Upper lobe of left lung (tissue), 6 donors: ENCODE results near the gene WDR31. TPM values are rescaled to one million over a fixed set of nuclear protein-coding genes. Genes with fewer than 3 reads are reported as not detected.

Experiments
- ATAC-seq, 2 donors: fragments of 200-7000 bp; cut with Tn5 transposase; one replicate each; pipeline ENCODE4 v1.9.1; 2022; ENCODE audit warnings: mild to moderate bottlenecking in 2 of 2, moderate library complexity in 2 of 2; ENCODE audit not compliant: low FRiP score in 2 of 2
- DNase-seq, 2 donors: peaks; one replicate each; pipeline ENCODE4 v3.0.0-alpha.2; 2019 to 2020
- H3K27ac ChIP-seq, 4 donors: fragments of 200-600 bp; sonication (generic); one replicate each; pipeline ENCODE4 v1.5.1; 2016 to 2019
- H3K27me3 ChIP-seq, 4 donors: fragments of 200-600 bp; sonication (generic); one replicate each; pipeline ENCODE4 v1.5.1; 2017 to 2019
- H3K36me3 ChIP-seq, 4 donors: fragments of 200-600 bp; sonication (generic); one replicate each; pipeline ENCODE4 v1.5.1; 2016 to 2019
- H3K4me1 ChIP-seq, 4 donors: fragments of 200-600 bp; sonication (generic); one replicate each; pipeline ENCODE4 v1.5.1; 2018 to 2019
- H3K4me3 ChIP-seq, 4 donors: fragments of 200-600 bp; sonication (generic); one replicate each; pipeline ENCODE4 v1.5.1; 2017 to 2019; ENCODE audit warnings: mild to moderate bottlenecking in 2 of 4, moderate library complexity in 1 of 4
- H3K9me3 ChIP-seq, 4 donors: fragments of 200-600 bp; sonication (generic); one replicate each; pipeline ENCODE4 v1.5.1; 2018 to 2019
- CTCF ChIP-seq, 6 experiments: fragments of 450-650 bp in 4 of 6; fragments of 200-600 bp in 2 of 6; sonication (generic) in 2 of 6; IDR thresholded peaks; one replicate each; pipeline ENCODE4 v1.5.1; 2016 to 2019; ENCODE audit warnings: antibody characterized with exemption in 6 of 6
- EP300 ChIP-seq, 4 donors: sonication (generic); formaldehyde crosslinking; IDR thresholded peaks; one replicate each; pipeline ENCODE4 v1.5.1; 2017; ENCODE audit warnings: antibody characterized with exemption in 4 of 4, control low read depth in 2 of 4
- POLR2A ChIP-seq, 4 donors: fragments of 450-650 bp; IDR thresholded peaks; one replicate each; pipeline ENCODE4 v1.5.1; 2016 to 2017; ENCODE audit warnings: antibody characterized with exemption in 4 of 4, mild to moderate bottlenecking in 2 of 4
- POLR2AphosphoS5 ChIP-seq, 2 donors: sonication (generic); formaldehyde crosslinking; IDR thresholded peaks; one replicate each; pipeline ENCODE4 v1.5.1; 2017; ENCODE audit warnings: antibody characterized with exemption in 2 of 2
- WGBS, 2 donors: methylation state at CpG; one replicate each; pipeline ENCODE4 v1.1.5; 2017 to 2018; 5-methylcytosine and 5-hydroxymethylcytosine counted together
- total RNA-seq, 6 donors: library from RNA; depleted of rRNA in 4 of 6; stranded (reverse); fragments of >200 nt in 4 of 6; gene quantifications; one replicate each; pipeline versions ENCODE4 v1.1.0 to v1.2.1, GENCODE V29; 2016 to 2021
- donor health status: DM: no; HTN: no; CAD: no; lungs with moderate emphysema.
- donor health status: DM: no; HTN: yes; CAD: no; lungs with severe emphysema.

Gene WDR31
- total RNA-seq, 6 donors from 2014 or later, result 2.0 to 5.2 (median 3.1) TPM

DNA sequence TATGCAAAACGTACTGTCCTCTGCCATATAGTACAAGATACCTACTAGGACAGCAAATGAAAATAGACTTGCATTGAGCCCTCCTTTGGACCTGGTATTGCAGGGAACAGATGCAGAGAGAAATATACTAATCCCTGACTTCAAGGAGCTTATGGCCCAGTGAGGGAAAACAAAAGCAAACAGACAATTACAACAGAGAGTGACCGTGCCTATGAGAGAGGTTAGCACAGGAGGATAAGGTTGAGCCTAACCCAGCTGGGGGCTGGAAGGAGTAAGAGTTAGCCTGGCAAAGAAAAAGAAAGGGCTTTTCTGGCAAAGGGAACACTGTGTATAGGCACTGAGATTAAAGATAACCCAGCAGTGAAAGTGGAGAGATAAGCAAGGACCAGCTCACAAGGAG lies 70.2 kb downstream of the WDR31 start:
- TF ChIP-seq POLR2A (IDR thresholded peaks at IDR 0.05), result no peak
- no peak for TF ChIP-seq POLR2AphosphoS5 (IDR thresholded peaks at IDR 0.05)
- TF ChIP-seq EP300 (IDR thresholded peaks at IDR 0.05), result no peak
- no peak for TF ChIP-seq CTCF (IDR thresholded peaks at IDR 0.05)
- H3K4me3 ChIP-seq, result no peak overlapping the region
- DNase-seq, result no peak
- ATAC-seq, result no peak
- H3K9me3 ChIP-seq, result no peaks in the 10 kb centered on the region
- H3K27me3 ChIP-seq, result no peaks in the 10 kb centered on the region
- H3K27ac ChIP-seq, result no peak overlapping the region
- WGBS, 2 donors, result 93 to 95% methylated on average over 2 of the region's 2 CpGs
- peaks cover 4 to 12% (median 10%) of the 10 kb centered on the region in 4 donors for H3K4me1 ChIP-seq
- peaks cover 23 to 78% (median 43%) of the 10 kb centered on the region in 4 donors for H3K36me3 ChIP-seq

DNA sequence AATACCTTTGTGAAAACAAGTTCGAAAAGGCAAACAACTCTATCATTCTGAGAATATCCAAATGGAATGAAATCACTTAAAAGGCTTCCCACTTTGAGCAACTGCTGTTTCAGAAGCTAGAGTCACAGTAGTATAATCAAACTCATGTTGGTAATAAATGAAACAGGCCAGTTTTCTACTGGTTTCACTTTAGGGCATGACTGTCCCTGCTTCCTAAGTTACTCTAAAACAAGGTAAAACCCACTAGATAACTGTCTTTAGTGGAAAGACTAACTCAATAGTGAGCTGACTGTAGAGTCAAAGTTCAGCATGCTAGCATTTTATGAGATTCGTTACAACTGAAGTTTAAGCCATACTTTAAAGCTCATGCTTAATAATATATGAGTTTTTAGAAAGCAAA lies 70.7 kb downstream of the WDR31 start:
- no peaks in the 10 kb centered on the region for H3K9me3 ChIP-seq
- H3K27me3 ChIP-seq, result no peaks in the 10 kb centered on the region
- WGBS, 2 donors, result 96% methylated on average over 2 of the region's 2 CpGs
- no peak overlapping the region for H3K27ac ChIP-seq
- ATAC-seq (no peak), DNase-seq (no peak)
- H3K36me3 ChIP-seq, result peaks cover 23 to 78% (median 43%) of the 10 kb centered on the region in 4 donors
- H3K4me1 ChIP-seq, result peaks cover 4 to 7% (median 6%) of the 10 kb centered on the region in 4 donors
- H3K4me3 ChIP-seq, result no peak overlapping the region
- TF ChIP-seq CTCF (IDR thresholded peaks at IDR 0.05) (no peak), POLR2A (IDR thresholded peaks at IDR 0.05) (no peak), EP300 (IDR thresholded peaks at IDR 0.05) (no peak), POLR2AphosphoS5 (IDR thresholded peaks at IDR 0.05) (no peak)

DNA sequence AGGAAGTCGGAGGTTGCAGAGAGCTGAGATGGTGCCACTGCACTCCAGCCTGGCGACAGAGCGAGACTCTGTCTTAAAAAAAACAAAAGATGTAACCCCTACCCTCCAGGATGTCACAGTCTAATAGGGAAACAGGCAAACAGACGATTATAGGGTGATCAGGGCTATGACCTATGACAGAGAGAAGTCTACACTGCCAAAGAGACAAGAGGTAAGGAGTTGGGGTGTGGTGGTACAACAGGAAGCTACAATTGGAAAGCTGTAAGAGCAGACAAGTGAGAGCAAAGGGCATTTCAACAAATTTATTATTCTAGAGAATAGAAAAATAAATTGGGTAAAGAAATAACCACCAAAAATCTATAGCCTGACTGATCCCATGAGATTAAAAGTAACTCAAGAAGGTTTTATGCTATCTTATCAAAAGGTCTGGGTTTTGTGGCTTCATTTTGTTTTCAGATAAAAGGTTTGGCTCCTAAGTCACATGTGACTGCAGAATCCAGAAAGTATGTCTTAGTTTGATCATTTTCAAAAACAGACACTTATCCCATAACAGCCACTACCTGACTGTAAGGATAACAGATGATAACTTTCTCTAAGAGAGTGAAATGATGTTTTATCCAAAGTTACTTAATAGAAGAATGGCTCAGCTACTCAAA lies 72.0 kb downstream of the WDR31 start:
- ATAC-seq, result no peak
- Histone ChIP-seq H3K4me1 (no peaks in the 10 kb centered on the region), H3K27me3 (no peaks in the 10 kb centered on the region), H3K27ac (no peak overlapping the region), H3K36me3 (peaks cover 23 to 74% (median 43%) of the 10 kb centered on the region in 4 donors), H3K9me3 (no peaks in the 10 kb centered on the region), H3K4me3 (no peak overlapping the region)
- TF ChIP-seq CTCF (IDR thresholded peaks at IDR 0.05), result no peak
- no peak for TF ChIP-seq POLR2A (IDR thresholded peaks at IDR 0.05)
- no peak for TF ChIP-seq EP300 (IDR thresholded peaks at IDR 0.05)
- no peak for TF ChIP-seq POLR2AphosphoS5 (IDR thresholded peaks at IDR 0.05)
- 92 to 93% methylated on average over 4 of the region's 4 CpGs for WGBS, 2 donors
- no peak for DNase-seq

- Histone ChIP-seq H3K27me3 (no peaks in the 10 kb centered on the region), H3K4me1 (no peaks in the 10 kb centered on the region), H3K4me3 (no peak overlapping the region), H3K36me3 (peaks cover 11 to 72% (median 36%) of the 10 kb centered on the region in 4 donors), H3K27ac (no peak overlapping the region), H3K9me3 (no peaks in the 10 kb centered on the region)
- WGBS, 2 donors, result 87 to 89% methylated on average over 3 of the region's 3 CpGs
- DNase-seq, result no peak
- TF ChIP-seq CTCF (IDR thresholded peaks at IDR 0.05), result no peak
- no peak for TF ChIP-seq POLR2A (IDR thresholded peaks at IDR 0.05)
- TF ChIP-seq EP300 (IDR thresholded peaks at IDR 0.05), result no peak
- TF ChIP-seq POLR2AphosphoS5 (IDR thresholded peaks at IDR 0.05), result no peak
- ATAC-seq, result no peak
These were observed 73.9 kb downstream of the WDR31 start for GRCh38 chr9:113266174-113266573.

Other genes starting within 250 kb of the WDR31 start
- 10 to 100 TPM; 43.1 to 79.6 (median 57.4) TPM for gene SLC31A2, start 189.3 kb downstream of the WDR31 start, total RNA-seq
- 10 to 100 TPM; 36.5 to 72.3 (median 50.0) TPM for gene FKBP15, start 119.0 kb downstream of the WDR31 start, total RNA-seq
- 10 to 100 TPM; 10.5 to 44.7 (median 28.5) TPM for gene SLC31A1, start 118.7 kb downstream of the WDR31 start, total RNA-seq
- 10 to 100 TPM; 17.7 to 41.9 (median 28.4) TPM for gene CDC26, start 64.7 kb downstream of the WDR31 start, total RNA-seq
- 10 to 100 TPM in 5 of 6 donors, 1 to 10 TPM in 1; 7.1 to 18.2 (median 15.0) TPM for gene PRPF4, start 64.6 kb downstream of the WDR31 start, total RNA-seq
- 1 to 10 TPM in 1 of 6 donors, under 1 TPM in 2, not detected in 3; 0.30 to 3.1 (median 0.39) TPM for gene RNF183, start 36.9 kb downstream of the WDR31 start, total RNA-seq
- gene BSPRY, start 9.3 kb upstream of the WDR31 start, total RNA-seq, result 10 to 100 TPM in 3 of 6 donors, 1 to 10 TPM in 3; 5.2 to 21.1 (median 12.7) TPM
- 10 to 100 TPM; 12.0 to 25.8 (median 19.6) TPM for gene HDHD3, start 36.7 kb upstream of the WDR31 start, total RNA-seq
- 10 to 100 TPM; 30.6 to 48.2 (median 38.2) TPM for gene ALAD, start 61.0 kb upstream of the WDR31 start, total RNA-seq
- gene POLE3, start 70.4 kb upstream of the WDR31 start, total RNA-seq, result 10 to 100 TPM in 4 of 6 donors, 1 to 10 TPM in 2; 6.4 to 37.1 (median 28.4) TPM
- 1 to 10 TPM in 2 of 6 donors, under 1 TPM in 4; 0.23 to 3.1 (median 0.43) TPM for gene C9orf43, start 70.5 kb upstream of the WDR31 start, total RNA-seq
- 10 to 100 TPM; 60.3 to 93.2 (median 72.6) TPM for gene RGS3, start 123.5 kb upstream of the WDR31 start, total RNA-seq